Mammary epithelial cell (primary cell): ENCODE results near the gene MFSD2B.

Experiments
- CTCF ChIP-seq, 2 donors: IDR thresholded peaks in 1 of 2; conservative IDR thresholded peaks in 1 of 2; 2 replicates each; pipeline ENCODE4 v1.5.1; 2011 to 2012; ENCODE audit warnings: inconsistent platforms in 2 of 2, low read length in 2 of 2, mild to moderate bottlenecking in 2 of 2, control low read depth in 1 of 2, low read depth in 1 of 2; ENCODE audit not compliant: insufficient read depth in 1 of 2; ENCODE audit errors: extremely low read depth in 1 of 2
- EZH2 ChIP-seq: IDR thresholded peaks from 2 replicates; pipeline ENCODE4 v1.6.1; 2012; ENCODE audit warnings: low read length, inconsistent platforms, borderline replicate concordance

- TF ChIP-seq EZH2, result no peak
- TF ChIP-seq CTCF (conservative IDR thresholded peaks at IDR 0.05 in 1 of 2, IDR thresholded peaks at IDR 0.05 in 1 of 2; ENCODE audit: extremely low read depth in 1 of 2, insufficient read depth in 1 of 2, low read depth in 1 of 2, low read length in 2 of 2), result no peak
These were observed 6.5 kb downstream of the MFSD2B start for GRCh38 chr2:24016376-24016761.
